NCI-H2196 treated with DMSO at 0.1 percent for 48 hours (cell line): ENCODE results near the gene ANKFN1.

Experiments used
- DNase-seq: peaks from one replicate; lab custom pipeline; 2025; ENCODE audit not compliant: unreplicated experiment; lab: John Stamatoyannopoulos, UW

ANKFN1 gene

GRCh38 chr17:56558088-56558487 lies 404.8 kb downstream of the ANKFN1 start:
- DNase-seq, result no peak
